ENCODE measurements around the gene MTHFD2L.

The MTHFD2L gene

GRCh38 chr4:74260036-74260435, 102.1 kb downstream of the MTHFD2L start:
- Histone ChIP-seq H3K4me1 (ENCODE audit: control insufficient read depth in 1 of 2, insufficient read depth in 1 of 2, low read depth in 1 of 2, low read length in 1 of 2) (no peaks in the 10 kb centered on the region), H3K9me3 (no peaks in the 10 kb centered on the region), H3K4me3 (ENCODE audit: low read depth in 1 of 2, low read length in 1 of 2) (no peak overlapping the region), H3K27ac (no peak overlapping the region), H3K27me3 (no peaks in the 10 kb centered on the region), H3K36me3 (no peaks in the 10 kb centered on the region)
- TF ChIP-seq CTCF (IDR thresholded peaks at IDR 0.05), result no peak

DNA sequence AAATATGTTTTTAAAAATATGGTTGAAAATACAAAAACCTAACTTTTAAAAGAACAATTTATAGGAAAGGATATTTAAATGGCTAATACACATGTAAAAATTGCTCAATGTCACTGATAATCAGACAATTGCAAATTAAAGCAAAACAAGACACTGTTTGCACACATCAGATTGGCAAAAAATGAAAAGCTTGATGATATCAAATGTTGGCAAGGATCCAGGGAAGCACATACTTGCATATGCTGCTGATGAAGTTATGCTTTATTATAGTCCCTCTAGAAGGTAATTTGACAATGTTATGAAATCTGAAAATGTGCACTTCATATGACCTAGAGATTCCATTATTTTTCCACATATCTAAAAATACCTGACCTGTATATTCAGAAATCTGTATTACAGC, 104.6 kb downstream of the MTHFD2L start:
- Histone ChIP-seq H3K27ac (no peak overlapping the region), H3K4me3 (ENCODE audit: low read depth in 1 of 2, low read length in 1 of 2) (no peak overlapping the region), H3K9me3 (no peaks in the 10 kb centered on the region), H3K27me3 (no peaks in the 10 kb centered on the region), H3K36me3 (no peaks in the 10 kb centered on the region), H3K4me1 (ENCODE audit: control insufficient read depth in 1 of 2, insufficient read depth in 1 of 2, low read depth in 1 of 2, low read length in 1 of 2) (no peaks in the 10 kb centered on the region)
- TF ChIP-seq CTCF (IDR thresholded peaks at IDR 0.05), result no peak

GRCh38 chr4:74263551-74263950, 105.6 kb downstream of the MTHFD2L start:
- H3K9me3 ChIP-seq, result no peaks in the 10 kb centered on the region
- TF ChIP-seq CTCF (IDR thresholded peaks at IDR 0.05), result no peak
- H3K36me3 ChIP-seq, result no peaks in the 10 kb centered on the region
- no peaks in the 10 kb centered on the region for H3K27me3 ChIP-seq
- no peaks in the 10 kb centered on the region for H3K4me1 ChIP-seq (ENCODE audit: control insufficient read depth in 1 of 2, insufficient read depth in 1 of 2, low read depth in 1 of 2, low read length in 1 of 2)
- no peak overlapping the region for H3K4me3 ChIP-seq (ENCODE audit: low read depth in 1 of 2, low read length in 1 of 2)
- no peak overlapping the region for H3K27ac ChIP-seq

DNA sequence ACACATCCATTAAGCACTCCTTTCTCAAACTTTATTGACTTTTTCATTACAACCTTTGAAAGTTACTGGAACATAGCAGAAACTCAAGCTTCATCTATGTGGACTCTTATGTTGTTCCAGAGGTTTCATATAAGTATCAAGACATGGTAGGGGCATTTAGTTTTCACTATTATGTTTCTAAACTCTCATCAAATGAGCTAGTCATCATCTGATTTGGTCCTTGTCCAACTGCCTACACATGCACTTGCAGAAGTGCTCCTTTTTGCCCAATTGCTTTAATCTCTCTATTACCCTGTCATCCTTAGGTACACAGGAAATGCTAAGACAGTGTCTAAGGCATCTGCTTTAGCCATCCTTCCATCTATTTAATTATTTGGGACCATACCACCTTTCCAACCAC, 108.2 kb downstream of the MTHFD2L start:
- Histone ChIP-seq H3K27me3 (no peaks in the 10 kb centered on the region), H3K9me3 (no peaks in the 10 kb centered on the region), H3K4me3 (ENCODE audit: low read depth in 1 of 2, low read length in 1 of 2) (no peak overlapping the region), H3K27ac (no peak overlapping the region), H3K36me3 (no peaks in the 10 kb centered on the region), H3K4me1 (ENCODE audit: control insufficient read depth in 1 of 2, insufficient read depth in 1 of 2, low read depth in 1 of 2, low read length in 1 of 2) (no peaks in the 10 kb centered on the region)
- no peak for TF ChIP-seq CTCF (IDR thresholded peaks at IDR 0.05)

GRCh38 chr4:74267998-74268606, 110.2 kb downstream of the MTHFD2L start:
- Histone ChIP-seq H3K9me3 (no peaks in the 10 kb centered on the region), H3K27me3 (no peaks in the 10 kb centered on the region), H3K4me1 (ENCODE audit: control insufficient read depth in 1 of 2, insufficient read depth in 1 of 2, low read depth in 1 of 2, low read length in 1 of 2) (no peaks in the 10 kb centered on the region), H3K27ac (no peak overlapping the region), H3K4me3 (ENCODE audit: low read depth in 1 of 2, low read length in 1 of 2) (no peak overlapping the region), H3K36me3 (no peaks in the 10 kb centered on the region)
- TF ChIP-seq CTCF (IDR thresholded peaks at IDR 0.05), result no peak

DNA sequence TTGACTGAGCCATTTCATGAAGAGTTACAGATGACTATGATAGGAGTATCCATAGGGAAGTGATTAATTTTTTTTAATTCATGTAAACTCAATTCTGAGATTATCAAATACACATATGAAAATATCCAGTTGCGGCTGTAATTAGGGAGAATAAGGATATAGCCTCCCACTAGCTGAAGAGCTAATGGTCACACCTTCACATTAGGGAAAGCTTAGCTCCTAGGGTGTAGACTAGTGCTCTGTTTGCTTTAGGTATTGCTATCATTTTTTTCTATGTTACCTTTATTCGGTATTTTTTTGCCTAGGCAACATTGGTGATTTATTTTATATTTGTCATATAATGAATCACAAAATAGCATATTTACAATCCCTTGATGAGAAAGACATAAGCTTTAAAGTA, 110.7 kb downstream of the MTHFD2L start:
- TF ChIP-seq CTCF (IDR thresholded peaks at IDR 0.05), result no peak
- no peaks in the 10 kb centered on the region for H3K4me1 ChIP-seq (ENCODE audit: control insufficient read depth in 1 of 2, insufficient read depth in 1 of 2, low read depth in 1 of 2, low read length in 1 of 2)
- no peaks in the 10 kb centered on the region for H3K27me3 ChIP-seq
- no peak overlapping the region for H3K27ac ChIP-seq
- H3K36me3 ChIP-seq, result no peaks in the 10 kb centered on the region
- H3K4me3 ChIP-seq (ENCODE audit: low read depth in 1 of 2, low read length in 1 of 2), result no peak overlapping the region
- H3K9me3 ChIP-seq, result no peaks in the 10 kb centered on the region
